Measurements from ENCODE around the gene TIFAB.
A peak's percentile ranks its signal among the peaks of the same experiment; 100 is the strongest.

Gene TIFAB

DNA sequence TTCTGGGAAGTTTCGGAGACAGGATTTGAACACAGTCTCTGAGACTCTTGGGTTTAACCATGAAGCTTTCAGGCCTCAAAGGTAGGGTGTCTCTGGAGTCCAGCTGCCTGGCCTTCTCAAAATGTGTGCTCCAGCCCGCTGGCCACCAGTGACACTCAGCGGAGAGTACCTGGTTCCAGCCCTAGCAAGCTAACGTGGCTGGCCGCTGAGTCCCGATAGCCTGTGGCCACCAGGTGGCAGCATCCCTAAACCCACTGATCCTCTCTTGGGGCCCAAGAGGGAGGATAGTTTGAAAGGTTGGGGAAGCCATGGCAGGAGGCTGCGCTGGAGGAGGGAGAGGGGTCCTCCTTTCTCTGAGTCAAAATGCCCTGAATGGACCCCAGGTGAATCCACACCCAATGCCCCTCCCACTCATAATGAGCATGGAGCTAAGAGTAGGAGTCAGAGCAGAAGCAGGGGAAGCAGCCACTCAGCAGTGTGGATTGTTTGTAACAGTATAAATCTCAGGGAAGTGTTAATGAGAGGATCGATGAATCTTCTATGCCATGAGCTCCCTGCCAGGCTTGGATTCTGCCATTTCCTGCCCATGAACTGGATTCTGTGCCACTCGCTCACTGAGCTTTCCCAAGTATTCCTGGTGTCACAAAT lies 5.4 kb upstream of the TIFAB start:
- peak; percentile 84 for DNase-seq

GRCh38 chr5:135456238-135457099 lies 4.3 kb upstream of the TIFAB start:
- peak; percentile 36 for DNase-seq

DNA sequence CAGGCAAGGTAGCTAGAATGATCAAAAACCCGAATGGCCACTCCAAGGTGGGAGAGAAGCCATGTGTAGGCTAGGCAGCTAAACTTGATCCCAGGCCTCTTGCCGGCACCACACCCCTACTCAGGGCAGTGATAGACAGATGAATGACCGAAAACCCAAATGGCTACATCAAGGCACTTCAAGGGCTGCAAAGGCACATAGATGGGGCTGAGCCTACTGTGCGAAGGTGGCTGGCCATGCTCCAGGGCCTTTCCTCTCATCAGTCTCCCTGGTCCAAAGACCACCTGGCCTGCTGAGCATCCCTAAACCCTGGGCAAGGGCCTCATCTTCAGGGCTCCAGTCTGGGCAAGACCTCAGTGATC lies 3.7 kb upstream of the TIFAB start:
- DNase-seq: peak; percentile 17

DNA sequence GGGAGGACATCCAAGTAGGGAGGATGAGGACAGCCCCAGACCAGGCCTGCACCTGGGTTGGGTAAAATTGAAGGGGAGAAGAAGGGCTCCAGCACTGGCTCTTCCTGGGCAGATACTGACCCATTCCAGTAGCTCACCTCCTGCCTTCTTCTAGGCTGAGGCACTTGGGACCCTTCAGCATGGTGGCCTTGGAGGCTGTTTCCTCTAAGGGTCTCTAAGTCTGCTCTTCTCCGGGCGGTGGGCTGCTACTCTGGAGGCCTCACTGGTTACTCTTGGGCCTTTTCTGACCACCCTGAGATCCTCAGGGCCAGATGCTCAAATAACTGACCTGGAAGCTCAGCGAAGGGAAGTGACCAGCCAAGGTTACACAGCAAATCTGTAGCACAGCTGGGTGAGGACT lies 2.8 kb upstream of the TIFAB start:
- DNase-seq: no peak

GRCh38 chr5:135453613-135454012 lies 1.5 kb upstream of the TIFAB start:
- DNase-seq: no peak

GRCh38 chr5:135451581-135452320 lies 400 bp downstream of the TIFAB start:
- peak; percentile 25 for DNase-seq

DNA sequence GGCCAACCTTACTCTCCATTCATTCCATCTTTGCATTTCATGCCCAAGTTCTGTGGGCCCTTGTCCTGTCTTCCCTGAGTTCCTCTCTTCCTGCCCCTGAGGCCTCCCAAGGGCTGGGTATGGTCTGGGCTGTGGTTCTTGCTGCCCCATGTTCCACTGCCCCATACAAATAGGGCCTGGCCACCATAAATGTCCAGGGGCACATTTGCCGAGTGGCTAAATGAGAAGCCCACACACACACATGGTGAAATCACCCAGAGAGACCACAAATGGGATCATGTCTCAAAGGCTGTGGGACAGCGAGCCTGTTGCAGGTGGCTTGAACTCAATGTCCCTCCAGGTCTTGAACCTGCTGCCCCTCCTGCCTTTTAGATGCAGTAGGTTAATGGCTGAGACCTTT lies 1.2 kb downstream of the TIFAB start:
- peak; percentile 39 for DNase-seq

- DNase-seq: no peak
These were observed 1.8 kb downstream of the TIFAB start for GRCh38 chr5:135450336-135450735.

GRCh38 chr5:135449644-135450043 lies 2.5 kb downstream of the TIFAB start:
- DNase-seq: no peak

DNA sequence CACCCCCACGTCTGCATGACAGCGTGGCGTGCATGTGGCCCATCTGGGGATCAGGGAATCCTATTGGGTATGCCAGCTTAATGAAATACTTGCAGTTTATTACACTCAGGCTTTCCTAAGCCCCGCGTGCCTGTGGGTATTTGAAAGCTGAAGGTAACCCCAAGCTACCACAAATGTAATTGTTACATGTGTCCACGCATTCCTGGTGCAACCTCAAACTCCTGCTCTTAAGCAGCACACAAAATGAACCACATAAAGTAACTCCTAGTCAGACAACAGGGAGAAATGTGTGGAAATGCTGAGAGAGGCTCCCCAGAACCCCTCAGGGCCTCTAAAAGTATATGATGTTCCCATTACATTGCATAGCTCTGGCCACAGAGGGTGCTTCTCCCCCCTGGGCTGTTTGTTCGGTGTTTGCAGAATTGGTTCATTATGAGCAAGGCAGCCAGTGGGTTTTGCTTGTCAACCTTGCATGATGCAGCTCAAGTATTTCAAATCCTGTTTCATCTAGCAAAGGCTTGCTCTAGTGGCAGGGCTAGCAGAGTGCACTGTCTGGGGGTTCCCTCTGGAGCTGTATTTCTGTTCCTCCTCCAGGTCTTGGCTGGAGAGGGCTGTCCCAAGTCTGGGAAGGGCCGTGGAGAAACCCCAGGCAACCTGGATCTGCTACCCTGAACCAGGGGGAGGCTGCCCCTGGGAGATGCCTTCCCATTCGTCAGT lies 3.2 kb downstream of the TIFAB start:
- DNase-seq: no peak

DNA sequence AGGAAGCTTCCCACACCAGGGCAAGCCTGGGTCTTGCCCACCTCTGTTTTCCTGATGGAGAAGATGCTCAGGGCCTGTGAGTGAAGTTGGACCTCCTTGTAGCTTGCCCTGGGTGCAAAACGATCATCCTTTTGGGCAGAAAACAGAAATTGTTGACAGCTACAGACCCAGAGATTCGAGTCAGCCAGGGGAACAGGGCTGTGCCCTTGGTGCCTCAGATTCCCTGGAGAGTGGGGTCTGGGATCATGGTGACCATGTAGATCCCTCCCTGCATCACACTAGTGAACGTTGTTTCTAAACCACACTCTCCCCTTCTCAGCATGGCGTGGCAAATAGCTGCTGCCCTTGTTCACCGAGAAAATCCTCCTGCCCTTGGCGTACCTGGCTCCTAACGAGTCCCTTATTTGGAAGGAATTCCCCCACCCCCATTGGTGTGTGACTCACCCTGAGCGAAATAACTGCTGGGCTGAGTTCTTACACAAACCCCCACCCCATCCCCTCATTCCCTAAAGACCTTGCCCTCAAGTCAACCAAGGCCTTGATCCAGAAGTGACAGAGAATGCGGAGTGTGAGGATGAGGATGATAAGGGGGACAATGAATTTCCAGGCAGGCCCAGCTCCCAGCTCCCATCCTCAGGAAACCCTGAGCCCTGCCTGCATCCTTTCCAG lies 3.9 kb downstream of the TIFAB start:
- no peak for DNase-seq

DNA sequence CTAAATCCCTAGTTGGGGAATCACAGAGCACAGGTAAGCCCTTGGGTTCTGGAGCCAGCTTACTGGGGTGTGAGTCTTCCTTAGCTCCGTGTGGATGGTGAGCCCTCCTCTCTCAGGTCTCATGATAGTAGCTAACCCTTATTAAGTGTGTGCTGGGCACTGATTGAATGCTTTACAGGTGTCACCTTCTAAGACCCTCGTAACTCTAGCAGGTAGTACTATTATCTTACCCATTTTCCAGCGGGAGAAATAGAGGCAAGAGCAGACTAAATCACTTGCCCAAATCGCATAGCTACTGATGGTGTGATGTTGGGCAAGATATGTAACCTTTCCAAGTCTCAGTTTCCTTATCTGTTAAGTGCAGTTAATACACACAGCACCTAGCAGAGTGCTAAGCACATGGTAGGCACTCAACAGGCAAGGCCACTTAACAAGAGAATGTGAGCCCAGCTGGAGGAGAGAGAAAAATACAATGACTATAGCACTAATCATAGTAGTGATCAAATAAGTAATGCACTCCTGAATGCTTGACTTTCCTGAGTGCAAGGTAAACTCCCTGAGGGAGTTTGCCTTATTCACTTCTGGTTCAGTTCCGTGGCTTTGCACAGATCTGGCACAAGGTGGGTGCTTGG lies 4.7 kb downstream of the TIFAB start, which contains the start of gene DCANP1:
Gene DCANP1, minus strand, starts transcription at position 51 of the 632 bp plus-strand sequence. CDS start 240 bp downstream, outside the sequence.
- DNase-seq: no peak

DNA sequence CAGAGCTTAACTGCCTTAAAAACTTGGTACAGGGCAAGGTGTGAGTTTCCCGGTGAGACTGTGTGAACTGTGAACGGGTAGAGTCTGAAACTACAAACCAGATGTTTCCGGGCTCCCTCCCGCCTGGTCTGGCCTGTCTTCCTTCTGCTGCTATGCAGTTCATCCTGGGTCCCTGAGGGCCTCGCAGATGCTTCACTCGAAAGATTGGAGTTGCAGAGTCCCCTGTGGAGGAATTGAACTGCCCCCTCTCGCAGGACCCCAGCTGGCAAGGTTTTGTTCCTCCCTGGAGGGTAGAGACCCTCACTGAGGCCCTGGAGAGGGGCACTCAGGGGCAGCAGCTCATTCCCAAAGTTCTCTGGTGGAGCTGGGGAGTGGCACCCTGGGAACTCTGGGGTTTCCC lies 5.5 kb downstream of the TIFAB start:
- DNase-seq: no peak

DNA sequence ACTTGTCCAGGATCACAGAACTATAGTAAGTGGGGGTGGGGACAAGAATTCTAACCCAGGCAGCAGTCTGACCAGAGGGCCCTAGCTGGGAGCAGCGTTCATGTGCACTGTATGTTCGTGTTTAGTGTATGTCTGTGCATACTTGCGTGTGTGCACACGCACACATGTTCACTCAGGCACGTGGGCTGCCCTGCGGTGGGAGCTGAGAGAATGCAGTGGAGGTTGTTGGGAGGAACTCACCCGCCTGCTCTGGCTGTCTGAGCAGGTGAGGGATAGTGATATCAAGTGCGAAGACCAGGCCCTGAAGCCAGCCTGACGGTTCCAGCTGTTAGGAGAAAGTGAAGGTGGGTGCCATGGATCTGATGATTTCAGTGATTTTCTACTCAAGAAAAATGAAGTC lies 5.9 kb downstream of the TIFAB start:
- no peak for DNase-seq

DNA sequence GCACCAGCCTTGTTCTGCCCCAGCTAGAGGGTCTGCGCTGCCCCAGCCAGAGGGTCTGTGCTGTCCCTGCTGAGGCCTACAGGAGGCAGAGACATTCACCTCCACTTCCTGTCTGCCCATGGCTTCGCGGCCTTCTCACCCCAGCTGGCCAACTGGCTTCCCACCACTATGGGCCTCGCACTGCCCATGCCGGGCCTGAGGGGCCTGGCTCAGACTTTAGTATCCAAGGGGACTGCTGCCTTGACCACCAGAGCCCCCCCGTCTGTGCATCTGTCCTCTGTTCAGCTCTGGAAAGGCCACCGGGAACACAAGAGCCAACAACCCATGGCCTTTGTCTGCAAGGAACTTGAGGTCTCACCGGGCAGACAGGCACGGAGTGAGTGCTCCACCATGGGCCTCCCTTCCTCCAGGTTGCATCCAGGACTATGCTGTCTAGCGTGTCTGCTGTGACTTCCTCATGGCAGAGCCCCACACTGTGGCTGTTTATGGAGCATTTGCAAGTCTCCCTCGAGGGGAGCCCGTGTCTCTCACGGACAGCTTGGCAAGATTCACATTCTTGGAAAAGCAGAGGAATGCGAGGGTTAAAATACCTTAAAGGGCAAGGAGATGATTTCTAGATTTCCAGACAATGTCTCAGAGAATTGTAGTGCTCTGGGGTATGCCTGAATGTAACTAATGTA lies 6.7 kb downstream of the TIFAB start:
- no peak for DNase-seq

GRCh38 chr5:135444881-135445280 lies 7.3 kb downstream of the TIFAB start:
- DNase-seq: no peak

DNA sequence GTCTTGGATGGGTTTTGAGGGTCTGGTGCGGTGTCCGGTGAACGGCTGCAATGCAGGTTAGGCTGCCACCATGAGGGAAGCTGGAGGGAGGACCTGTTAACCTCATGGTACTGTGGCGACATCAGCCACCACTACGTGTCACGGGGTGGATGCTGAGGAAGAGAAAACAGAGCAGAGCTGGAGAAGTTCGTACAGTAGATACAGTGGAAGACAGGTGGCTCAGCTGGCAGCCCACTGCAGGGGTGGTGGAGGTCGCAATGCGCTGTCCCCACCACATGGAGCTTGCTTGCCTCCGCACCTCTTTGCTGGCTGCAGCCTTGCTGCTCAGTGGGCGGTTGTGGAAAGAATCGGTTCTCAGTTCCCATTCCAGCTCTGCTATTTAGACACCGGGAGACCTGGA lies 7.8 kb downstream of the TIFAB start:
- DNase-seq: no peak

DNA sequence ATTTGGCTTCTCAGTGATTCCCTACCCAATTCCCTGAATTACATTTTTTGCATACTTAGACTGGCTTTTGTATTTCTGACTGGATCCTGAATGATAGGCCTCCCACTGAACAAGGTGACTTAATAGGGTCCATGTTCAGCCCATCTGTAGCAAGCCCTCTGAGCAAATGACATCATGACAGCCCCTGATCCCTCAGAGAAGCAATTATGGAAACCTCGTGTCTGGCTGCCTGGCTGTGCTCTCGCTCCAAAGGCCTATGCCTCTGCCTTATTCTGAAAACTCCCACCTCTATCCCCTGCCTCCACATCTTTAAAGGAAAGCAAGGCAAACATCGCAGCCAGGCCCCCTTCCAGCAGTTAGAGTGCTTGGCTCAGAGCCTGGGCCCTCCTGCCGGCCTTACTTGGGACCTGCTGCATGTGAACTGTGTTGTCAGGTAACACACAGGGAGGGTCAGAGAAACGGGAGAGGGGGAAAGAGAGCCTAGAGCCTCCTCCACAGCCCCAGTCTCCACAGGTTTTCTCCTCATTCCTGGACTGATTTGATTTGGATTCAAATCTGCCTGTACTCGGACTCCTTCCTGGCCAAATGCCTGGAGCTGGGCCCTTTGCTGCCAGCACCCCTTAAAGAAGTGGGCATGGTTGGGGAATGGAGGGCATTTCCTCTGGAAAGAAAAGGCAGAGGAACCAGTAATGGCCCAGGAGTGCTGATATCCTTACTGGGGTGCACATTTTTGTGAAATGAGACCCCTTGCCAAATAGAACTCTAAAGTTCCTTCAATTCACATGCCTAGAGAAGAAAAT lies 8.8 kb downstream of the TIFAB start:
- DNase-seq: no peak

DNA sequence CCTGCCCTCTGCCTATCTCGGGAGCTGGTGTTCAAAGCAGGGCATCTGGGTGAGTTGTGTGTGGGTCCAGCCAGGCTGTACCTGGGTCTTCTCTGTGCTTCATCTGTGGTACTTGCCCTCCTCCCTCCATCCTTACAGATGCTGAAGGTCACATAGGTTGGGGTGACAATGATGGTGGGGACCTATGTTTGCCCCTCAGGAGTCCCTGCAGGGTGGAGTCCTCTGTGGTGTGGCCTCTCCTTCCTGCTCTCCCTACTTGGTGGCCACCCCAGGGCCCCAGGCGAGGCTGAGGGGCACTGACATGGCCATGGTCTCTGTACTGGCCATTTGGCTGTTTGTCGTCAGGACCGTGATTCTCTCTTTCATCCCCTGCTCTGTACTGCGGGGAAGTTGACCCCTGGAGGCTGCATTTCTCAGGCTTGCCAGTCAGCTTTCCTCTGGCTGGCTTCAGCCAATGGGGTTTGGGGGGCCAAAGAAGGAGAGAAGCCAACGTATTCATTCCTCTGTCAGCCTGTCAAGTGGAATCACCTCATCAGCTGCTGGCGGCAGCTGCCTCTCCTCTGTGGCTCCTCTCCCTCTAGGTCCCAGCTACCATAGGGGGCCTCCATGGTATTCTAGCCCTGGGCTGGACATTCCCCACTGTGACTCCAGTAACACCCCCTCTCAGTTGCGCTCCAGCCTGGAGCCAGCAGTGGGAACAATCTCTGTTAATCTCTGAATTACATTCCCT lies 9.6 kb downstream of the TIFAB start:
- DNase-seq: no peak

- no peak for DNase-seq
These were observed 10.2 kb downstream of the TIFAB start for GRCh38 chr5:135441919-135442318.

Measured in activated effector memory CD4-positive, alpha-beta T cell treated with anti-CD3 and anti-CD28 coated beads, Interleukin-2, amount 50 U/mL, for 16 hours (primary cell).